Effector memory CD4-positive, alpha-beta T cell (primary cell): ENCODE data around the gene RAD51C.
"Not testable (repeated sequence)": the region's sequence is repeated elsewhere in the genome, so short reads cannot be mapped to it uniquely, and the experiment has no call there.

Experiments used
- DNase-seq, 3 donors: peaks; one replicate each; pipeline ENCODE4 v3.0.0-alpha.2; 2020
- H3K27ac ChIP-seq: 2 replicates; pipeline ENCODE4 v1.7.0; 2013; ENCODE audit warnings: mild to moderate bottlenecking, low read length, moderate library complexity; ENCODE audit not compliant: insufficient read depth, poor library complexity, severe bottlenecking
- H3K27me3 ChIP-seq: replicated peaks from 2 replicates; pipeline ENCODE4 v1.7.0; 2013; ENCODE audit warnings: mild to moderate bottlenecking, low read length; ENCODE audit not compliant: insufficient read depth, control insufficient read depth, poor library complexity, severe bottlenecking
- H3K36me3 ChIP-seq: 2 replicates; pipeline ENCODE4 v1.7.0; 2013; ENCODE audit warnings: mild to moderate bottlenecking, low read length, moderate library complexity; ENCODE audit not compliant: control insufficient read depth, insufficient read depth
- H3K4me1 ChIP-seq: 2 replicates; pipeline ENCODE4 v1.7.0; 2013; ENCODE audit warnings: low read length, mild to moderate bottlenecking; ENCODE audit not compliant: control insufficient read depth, insufficient read depth, poor library complexity, severe bottlenecking
- H3K4me3 ChIP-seq: 2 replicates; pipeline ENCODE4 v1.7.0; 2013; ENCODE audit warnings: low read length, low read depth, mild to moderate bottlenecking; ENCODE audit not compliant: insufficient read depth, poor library complexity, severe bottlenecking
- H3K9me3 ChIP-seq: 2 replicates; pipeline ENCODE4 v1.7.0; 2013; ENCODE audit warnings: mild to moderate bottlenecking, low read length, moderate library complexity; ENCODE audit not compliant: control insufficient read depth

The RAD51C gene

DNA sequence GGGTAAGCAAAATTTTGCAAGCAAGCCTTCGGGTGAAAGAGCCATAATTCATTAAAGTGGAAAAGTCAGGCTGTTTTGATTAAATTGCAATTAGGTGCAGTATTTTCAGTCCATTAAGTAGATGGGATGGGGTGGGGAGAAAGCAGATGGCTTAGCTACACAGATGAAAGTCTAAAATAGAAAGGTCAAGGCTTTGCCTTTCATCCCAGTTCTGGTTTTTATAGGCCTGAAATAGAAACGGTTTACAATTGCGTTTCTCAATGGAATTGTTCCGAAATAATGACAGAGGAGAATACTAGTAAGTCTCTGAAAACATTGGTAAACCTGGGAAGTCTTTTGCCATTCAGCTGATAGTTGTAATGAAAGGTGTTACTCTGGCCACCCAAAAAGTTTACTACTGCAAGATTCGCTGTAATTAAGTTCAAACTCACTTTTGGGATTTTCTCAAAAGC is 64.8 kb downstream of the RAD51C start:
- H3K27me3 ChIP-seq: peaks cover 28% of the 10 kb centered on the region
- no peaks in the 10 kb centered on the region for H3K36me3 ChIP-seq
- H3K27ac ChIP-seq: no peak overlapping the region
- no peaks in the 10 kb centered on the region for H3K9me3 ChIP-seq
- no peak for DNase-seq
- peaks cover 11% of the 10 kb centered on the region for H3K4me1 ChIP-seq
- peak overlapping the region; percentile 77 for H3K4me3 ChIP-seq

DNA sequence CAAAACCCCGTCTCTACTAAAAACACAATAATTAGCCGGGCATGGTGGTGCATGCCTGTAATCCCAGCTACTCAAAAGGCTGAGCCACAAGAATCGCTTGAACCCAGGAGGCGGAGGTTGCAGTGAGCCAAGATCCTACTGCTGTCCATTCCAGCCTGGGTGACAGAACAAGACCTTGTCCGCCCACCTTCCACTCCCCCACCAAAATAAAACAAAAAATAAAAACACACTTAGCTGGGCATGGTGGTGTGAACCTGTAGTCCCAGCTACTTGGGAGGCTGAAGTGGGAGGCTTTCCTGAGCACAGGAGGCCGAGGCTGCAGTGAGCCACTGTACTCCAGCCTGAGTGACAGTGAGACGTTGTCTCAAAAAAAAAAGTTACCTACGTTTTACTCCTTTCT is 66.5 kb downstream of the RAD51C start:
- H3K4me1 ChIP-seq: peaks cover 11% of the 10 kb centered on the region
- H3K9me3 ChIP-seq: no peaks in the 10 kb centered on the region
- no peak overlapping the region for H3K27ac ChIP-seq
- no peak for DNase-seq
- no peaks in the 10 kb centered on the region for H3K36me3 ChIP-seq
- peaks cover 28% of the 10 kb centered on the region for H3K27me3 ChIP-seq
- no peak overlapping the region for H3K4me3 ChIP-seq

DNA sequence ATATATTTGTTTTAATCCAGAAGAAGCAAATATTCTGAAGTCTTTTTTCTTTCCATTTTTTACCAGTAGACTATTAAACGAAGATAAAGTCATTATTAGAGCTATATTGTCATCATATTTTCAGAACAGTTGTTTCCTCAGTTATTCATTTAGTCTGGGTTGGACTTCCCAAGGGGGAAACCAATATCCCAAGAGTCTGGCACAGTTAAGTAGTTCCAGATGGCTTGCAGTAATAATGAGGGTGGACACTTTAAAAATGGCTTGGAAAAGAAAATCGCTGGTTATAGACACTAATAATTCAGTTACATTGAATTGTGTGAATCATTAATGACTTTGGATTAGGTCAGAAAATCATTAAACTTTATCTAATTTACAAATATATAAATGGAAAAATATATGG is 67.1 kb downstream of the RAD51C start:
- Histone ChIP-seq H3K9me3 (no peaks in the 10 kb centered on the region), H3K36me3 (no peaks in the 10 kb centered on the region), H3K4me1 (peaks cover 11% of the 10 kb centered on the region), H3K27me3 (peaks cover 28% of the 10 kb centered on the region), H3K4me3 (no peak overlapping the region), H3K27ac (no peak overlapping the region)
- no peak for DNase-seq

DNA sequence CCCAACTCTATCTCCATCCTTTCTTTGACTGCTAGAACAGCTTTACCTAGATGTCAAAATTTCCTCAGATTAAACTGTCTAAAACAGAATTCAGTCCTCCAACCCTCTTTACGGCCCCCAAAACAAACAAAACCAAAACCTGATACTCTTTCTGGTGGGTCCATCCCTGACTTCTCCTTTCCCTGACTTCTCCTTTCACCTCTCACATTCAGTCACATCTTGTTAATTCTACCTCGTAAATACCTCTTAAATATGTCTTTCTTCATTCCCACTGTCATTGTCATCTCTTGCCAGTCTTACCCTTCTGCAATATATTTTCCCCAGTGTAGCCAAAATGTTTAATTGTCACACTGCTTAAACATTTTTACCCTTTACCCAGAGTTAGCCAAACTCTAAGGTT is 67.8 kb downstream of the RAD51C start:
- Histone ChIP-seq H3K36me3 (no peaks in the 10 kb centered on the region), H3K9me3 (no peaks in the 10 kb centered on the region), H3K27me3 (peaks cover 28% of the 10 kb centered on the region), H3K27ac (no peak overlapping the region), H3K4me3 (no peak overlapping the region), H3K4me1 (peaks cover 11% of the 10 kb centered on the region)
- DNase-seq: no peak

DNA sequence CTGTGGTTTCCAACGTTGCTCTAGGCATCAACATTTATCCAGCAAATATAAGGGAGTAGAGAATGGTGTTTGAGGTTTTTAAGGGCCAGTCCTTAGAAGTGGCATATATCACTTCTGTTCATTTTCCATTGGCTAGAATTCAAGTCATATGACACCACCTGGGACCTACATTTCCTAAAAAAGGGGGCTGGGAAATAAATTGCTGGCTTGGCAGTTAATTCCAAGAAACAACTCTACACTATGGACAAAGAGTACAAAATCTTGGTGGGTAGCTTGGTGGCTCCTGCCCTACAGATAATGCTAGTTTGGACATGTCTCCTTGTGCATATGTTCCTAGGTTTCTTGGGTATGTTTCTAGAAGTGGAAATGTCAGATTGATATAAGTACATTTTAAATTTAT is 70.9 kb downstream of the RAD51C start:
- Histone ChIP-seq H3K27ac (no peak overlapping the region), H3K4me1 (no peaks in the 10 kb centered on the region), H3K27me3 (peaks cover 6% of the 10 kb centered on the region), H3K36me3 (no peaks in the 10 kb centered on the region), H3K4me3 (no peak overlapping the region), H3K9me3 (no peaks in the 10 kb centered on the region)
- DNase-seq: no peak

DNA sequence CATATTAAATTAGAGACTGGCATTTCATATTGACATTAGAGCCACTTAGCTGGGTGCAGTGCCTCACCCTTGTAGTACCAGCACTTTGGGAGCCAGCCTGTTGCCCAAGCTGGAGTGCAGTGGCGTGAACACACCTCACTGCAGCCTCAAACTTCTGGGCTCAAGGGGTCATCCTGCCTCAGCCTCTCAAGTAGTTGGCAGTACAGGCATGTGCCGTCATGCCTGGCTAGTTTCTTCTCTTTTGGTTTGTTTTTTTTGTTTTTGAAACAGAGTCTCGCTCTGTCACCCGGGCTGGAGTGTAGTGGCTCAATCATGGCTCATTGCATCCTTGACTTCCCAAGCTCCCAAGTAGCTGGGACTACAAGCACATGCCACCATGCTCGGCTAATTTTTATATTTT is 72.0 kb downstream of the RAD51C start:
- no peak overlapping the region for H3K27ac ChIP-seq
- no peaks in the 10 kb centered on the region for H3K9me3 ChIP-seq
- H3K27me3 ChIP-seq: no peaks in the 10 kb centered on the region
- no peak for DNase-seq
- H3K4me3 ChIP-seq: no peak overlapping the region
- H3K36me3 ChIP-seq: no peaks in the 10 kb centered on the region
- no peaks in the 10 kb centered on the region for H3K4me1 ChIP-seq

DNA sequence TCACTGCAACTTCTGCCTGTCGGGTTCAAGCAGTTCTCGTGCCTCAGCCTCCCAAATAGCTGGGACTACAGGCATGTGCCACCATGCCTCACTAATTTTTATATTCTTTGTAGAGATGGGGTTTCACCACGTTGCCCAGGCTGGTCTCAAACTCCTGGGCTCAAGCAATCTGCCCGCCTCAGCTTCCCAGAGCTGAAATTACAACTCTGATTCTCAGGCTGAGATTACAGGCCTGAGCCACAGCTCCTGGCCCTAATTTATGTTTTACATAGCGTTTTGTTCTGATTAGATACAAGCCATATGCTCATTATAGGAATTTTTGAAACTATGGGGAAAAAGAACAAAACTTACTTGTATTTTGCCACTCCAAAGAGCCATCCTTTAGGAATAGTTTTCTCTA is 86.1 kb downstream of the RAD51C start:
- not testable (repeated sequence) for H3K4me1 ChIP-seq, DNase-seq, H3K27ac ChIP-seq, H3K9me3 ChIP-seq, H3K36me3 ChIP-seq, H3K4me3 ChIP-seq, H3K27me3 ChIP-seq

DNA sequence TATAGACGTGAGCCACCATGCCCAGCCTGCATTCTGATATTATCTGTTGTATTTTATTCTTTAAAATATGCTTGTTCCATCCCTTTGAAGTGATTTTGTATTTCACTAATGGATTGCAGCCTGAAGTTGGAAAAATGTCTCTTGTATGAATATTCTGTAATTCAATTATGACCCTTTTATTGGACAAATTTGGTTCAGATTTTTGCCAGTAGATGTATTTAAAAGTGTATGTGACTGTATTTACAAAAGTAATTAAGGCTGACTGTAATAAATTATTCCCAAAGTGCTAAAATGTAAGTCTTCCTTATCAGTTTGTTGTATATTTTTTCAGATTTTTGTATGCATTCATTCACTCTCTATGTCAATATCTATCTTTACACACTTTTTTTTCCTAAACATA is 87.0 kb downstream of the RAD51C start:
- H3K36me3 ChIP-seq: no peaks in the 10 kb centered on the region
- DNase-seq: no peak
- H3K27ac ChIP-seq: no peak overlapping the region
- no peaks in the 10 kb centered on the region for H3K27me3 ChIP-seq
- H3K4me1 ChIP-seq: no peaks in the 10 kb centered on the region
- no peaks in the 10 kb centered on the region for H3K9me3 ChIP-seq
- no peak overlapping the region for H3K4me3 ChIP-seq

DNA sequence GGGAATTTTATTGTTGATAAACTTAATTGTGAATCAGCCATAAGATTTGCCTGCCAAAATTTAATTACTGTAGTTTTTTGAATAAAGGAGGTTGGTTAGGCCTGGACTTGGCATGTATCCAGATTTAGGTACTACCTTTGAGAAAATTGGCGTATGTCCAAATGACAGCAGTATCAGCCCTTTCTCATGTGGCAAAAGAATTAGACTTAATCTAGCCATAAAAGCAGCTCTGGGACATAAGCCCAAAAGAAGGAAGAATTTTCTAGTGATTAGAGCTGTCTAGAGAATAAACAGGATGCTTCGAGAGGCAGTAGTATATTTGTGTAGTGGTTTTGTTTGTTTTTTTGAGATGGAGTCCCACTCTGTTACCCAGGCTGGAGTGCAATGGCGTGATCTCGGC is 91.0 kb downstream of the RAD51C start:
- Histone ChIP-seq H3K4me3 (no peak overlapping the region), H3K27me3 (no peaks in the 10 kb centered on the region), H3K4me1 (no peaks in the 10 kb centered on the region), H3K27ac (no peak overlapping the region), H3K36me3 (no peaks in the 10 kb centered on the region), H3K9me3 (no peaks in the 10 kb centered on the region)
- no peak for DNase-seq

DNA sequence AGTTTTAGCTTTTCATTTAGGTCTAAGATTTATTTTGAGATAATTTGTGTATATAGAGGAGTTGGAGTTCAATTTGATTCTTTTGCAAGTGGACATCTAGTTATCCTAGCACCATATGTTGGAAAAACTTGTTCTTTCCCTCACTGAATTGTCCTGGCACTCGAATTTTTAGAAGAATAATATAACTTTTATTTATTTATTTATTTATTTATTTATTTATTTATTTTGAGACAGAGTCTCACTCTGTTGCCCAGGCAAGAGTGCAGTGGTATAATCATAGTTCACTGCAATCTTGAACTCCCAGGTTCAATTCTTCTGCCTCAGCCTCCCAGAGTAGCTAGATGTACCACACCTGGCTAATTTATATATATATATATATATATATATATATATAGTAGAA is 92.7 kb downstream of the RAD51C start:
- no peak for DNase-seq
- no peak overlapping the region for H3K4me3 ChIP-seq
- no peak overlapping the region for H3K27ac ChIP-seq
- no peaks in the 10 kb centered on the region for H3K27me3 ChIP-seq
- H3K4me1 ChIP-seq: no peaks in the 10 kb centered on the region
- H3K9me3 ChIP-seq: no peaks in the 10 kb centered on the region
- H3K36me3 ChIP-seq: no peaks in the 10 kb centered on the region
